NCI-H2196 treated with DMSO at 0.1 percent for 48 hours (cell line): ENCODE measurements around the gene BTBD9.
A peak's percentile ranks its signal among the peaks of the same experiment; 100 is the strongest.

Experiments
- DNase-seq: peaks from one replicate; lab custom pipeline; 2025; ENCODE audit not compliant: unreplicated experiment; lab: John Stamatoyannopoulos, UW

The BTBD9 gene

DNA sequence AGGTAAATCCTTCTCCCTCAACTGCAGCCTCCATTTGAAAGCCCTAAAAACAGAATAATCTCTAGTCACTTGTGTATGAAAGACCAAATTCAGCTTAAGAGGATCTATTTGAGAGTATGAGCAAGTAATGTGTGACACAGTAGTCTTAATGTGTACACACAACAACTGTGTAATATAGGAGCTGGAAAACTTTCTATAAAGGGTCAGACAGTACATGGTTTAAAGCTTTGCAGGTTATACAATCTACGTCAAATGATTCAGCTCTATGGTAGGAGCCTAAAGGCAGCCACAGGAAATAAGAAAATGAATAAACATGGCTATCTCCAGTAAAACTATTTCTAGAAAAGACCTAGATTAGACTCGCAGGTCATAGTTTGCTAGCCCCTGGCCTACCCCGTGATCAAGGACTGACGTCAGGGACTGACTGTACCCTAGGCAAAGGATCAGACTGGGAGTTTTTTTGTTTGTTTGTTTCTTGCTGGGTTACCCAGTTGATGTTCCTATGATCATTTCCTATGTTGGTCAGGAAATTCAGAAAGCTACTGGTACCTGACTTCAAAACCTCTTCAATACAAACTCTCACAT, 39.7 kb downstream of the BTBD9 start:
- no peak for DNase-seq

DNA sequence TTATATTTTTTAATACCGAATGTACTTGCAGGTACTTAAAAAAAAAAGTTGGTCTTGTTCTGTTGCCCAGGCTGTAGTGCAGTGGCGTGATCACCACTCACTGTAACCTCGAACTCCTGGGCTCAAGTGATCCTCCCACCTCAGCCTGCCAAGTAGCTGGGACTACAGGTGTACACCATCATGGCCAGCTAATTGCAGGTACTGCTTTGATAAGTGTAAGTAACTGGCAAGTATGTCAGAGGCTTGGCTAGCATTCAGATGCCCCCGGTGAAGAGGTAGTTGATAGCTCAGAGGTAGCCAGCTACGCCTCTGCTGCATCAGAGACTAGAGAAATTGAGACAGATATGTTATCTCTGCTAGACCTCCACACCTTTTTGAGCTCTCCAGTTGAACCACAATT, 40.5 kb downstream of the BTBD9 start:
- DNase-seq, result no peak

DNA sequence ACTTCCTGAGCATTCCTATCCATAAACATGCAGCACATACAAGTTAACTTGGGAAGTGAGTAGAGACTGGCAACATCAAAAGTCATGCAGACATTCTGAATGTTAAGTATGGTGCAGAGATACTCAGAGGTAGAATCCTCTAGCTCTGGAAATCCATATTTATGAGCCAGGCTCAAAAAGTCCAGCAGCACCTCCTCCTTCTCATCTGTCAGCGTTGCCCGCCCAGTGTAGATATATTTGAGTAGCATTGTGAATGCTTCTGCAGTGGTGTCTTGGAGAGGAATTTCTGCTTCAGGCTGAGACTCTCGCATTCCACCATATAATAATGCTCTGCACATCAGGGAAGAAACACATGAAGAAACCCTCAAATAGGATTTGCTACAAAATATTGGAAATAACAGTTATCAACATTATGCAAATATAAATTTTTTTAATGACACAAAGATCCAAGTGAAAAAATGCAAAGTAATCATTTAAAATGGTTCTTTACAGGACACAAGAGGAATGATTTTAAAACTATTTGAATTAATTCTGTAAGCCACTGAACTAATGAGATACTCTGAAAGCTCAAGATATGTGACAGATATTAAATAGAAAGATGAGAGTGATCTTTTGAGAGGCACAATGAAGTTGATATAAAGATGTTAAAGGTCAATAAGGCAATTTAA, 45.6 kb downstream of the BTBD9 start:
- no peak for DNase-seq

DNA sequence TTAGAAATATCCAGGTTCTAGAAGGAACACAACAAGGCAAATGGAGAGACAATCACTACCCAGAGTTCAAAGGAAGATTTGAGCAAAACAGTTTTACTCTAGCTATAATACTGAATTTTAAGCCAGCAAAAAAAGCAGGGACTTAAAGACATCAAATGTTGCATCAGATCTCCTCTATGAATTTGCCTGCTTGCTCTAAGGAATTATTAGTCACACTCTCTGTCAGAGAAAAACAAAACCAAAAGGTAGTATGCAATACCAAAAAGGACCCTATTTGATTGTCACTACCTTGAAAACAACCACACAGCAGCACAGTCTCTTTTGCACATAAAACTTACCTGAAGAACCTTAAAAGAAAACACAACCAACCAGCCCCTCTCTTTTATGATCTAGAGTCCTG, 46.3 kb downstream of the BTBD9 start:
- no peak for DNase-seq

DNA sequence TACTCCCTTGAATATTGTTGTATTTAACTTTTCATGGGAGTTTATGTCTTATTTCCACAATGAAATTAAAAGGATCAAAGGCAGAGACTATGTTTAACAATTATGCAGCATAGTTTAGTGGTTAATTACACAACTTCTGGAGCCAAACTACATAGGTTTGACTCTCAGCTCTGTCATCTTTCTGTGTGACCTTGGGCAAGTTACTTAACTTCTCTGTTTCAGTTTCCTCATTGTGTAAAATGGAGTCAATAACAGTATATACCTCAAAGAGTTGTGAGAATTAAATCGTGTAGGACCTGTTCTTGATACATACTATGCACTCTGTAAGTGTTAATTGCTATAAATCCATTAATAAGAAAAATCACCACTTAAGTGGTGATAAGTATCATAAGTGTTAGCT, 48.3 kb downstream of the BTBD9 start:
- DNase-seq, result no peak

DNA sequence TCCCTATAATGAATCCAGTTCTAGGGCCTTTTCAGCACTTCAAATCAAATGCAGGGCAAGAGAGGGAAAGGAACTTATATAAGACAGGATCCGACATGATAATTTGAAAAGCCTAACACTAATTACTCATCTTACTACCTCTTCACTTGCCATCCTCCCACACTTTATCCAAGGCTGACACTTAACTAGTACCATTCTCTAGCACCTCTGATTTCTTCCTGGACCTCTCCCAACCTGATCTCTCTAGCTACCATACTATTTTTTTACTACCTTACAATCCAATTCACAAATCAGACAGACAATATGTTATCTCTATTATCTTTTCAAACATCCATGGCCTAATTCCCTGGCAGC, 50.4 kb downstream of the BTBD9 start:
- DNase-seq, result no peak

DNA sequence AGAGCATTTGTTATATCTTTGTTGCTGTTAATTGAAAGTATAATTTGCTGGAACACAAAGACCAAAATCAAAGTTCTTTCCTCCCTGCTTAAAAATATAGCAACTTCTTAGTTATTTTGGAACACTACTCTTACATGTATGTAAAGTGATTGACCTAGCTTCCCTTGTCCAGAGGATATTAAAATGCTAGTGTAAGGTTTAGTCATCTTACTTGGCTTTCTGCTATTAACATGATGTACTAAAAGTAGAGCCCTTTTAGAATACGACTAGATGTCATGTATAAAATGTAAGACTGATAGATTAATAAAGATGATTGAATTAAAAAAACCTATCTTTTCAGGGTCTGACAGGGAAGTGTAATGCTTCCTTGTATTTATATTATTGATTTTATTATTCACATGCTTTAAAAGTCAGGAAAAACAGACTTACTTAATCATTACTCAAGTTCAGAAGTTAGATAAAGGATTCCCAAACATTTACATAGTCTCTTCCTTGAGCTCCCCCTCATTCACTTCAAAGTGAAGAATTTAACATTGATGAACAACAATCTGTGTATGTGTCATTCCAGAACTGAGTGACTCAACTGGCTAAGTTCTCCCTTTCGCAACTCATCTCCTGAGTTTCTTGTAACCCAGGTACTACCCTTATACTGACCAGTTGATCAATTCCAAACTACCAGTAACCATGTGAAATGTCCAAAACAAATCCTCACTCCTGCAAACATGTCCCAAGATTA, 50.9 kb downstream of the BTBD9 start:
- DNase-seq, result no peak

DNA sequence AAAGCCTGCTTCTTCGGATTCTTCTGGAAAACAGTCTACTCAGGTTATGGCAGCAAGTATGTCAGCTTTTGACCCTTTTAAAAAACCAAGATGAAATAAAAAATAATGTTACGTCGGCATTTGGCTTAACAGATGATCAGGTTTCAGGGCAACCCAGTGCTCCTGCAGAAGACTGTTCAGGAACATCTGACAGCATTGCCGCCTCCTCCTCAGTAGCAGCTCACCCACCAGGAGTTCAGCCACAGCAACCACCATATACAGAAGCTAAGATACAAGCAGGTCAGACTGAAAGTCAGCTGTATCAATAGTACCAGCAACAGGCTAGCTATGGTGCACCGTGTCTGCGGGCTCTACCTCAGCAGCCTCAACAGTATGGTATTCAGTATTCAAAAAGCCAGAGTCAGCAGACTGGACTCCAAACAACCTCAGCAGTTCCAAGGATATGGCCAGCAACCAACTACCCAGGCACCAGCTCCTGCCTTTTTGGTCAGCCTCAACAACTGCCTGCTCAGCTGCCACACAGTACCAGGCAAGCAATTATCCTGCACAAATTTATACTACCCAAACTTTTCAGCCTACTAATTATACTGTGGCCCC, 51.9 kb downstream of the BTBD9 start:
- DNase-seq, result no peak

DNA sequence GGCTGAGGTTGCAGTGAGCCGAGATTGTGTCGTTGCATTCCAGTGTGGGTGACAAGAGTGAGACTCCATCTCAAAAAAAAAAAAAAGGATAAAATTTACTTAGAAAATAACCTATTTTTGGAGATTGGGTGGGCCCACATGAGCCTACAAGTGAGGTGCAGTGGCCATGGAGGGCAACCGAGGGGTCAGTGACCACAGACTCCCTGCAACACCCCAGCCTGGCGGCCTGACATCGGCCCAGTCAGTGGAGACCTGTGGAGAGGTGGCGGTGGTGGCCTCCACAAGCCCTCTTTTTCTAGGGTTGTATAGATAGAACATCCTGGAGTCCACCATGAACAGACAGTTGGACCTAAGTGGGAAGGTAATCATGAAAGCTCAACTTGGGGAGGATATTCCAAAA, 52.7 kb downstream of the BTBD9 start:
- no peak for DNase-seq

DNA sequence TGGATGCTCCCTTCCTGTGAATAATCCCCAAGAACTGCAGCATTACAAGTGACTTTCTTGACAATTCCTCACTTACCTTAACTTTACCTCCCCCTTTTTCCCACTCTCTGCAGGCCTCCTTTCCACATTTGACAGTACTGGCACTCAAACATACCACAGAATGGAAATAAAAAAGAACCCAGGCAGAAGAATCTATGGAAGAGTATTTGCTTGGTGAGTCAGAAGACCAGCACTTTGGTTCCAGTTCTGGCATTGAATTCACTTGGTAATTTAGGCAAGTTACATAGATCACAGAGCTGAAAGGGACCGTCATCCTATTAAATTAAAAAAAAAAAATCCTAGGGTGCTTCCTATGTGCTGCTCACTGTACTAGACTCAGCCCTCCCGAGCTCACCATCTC, 55.0 kb downstream of the BTBD9 start:
- no peak for DNase-seq

DNA sequence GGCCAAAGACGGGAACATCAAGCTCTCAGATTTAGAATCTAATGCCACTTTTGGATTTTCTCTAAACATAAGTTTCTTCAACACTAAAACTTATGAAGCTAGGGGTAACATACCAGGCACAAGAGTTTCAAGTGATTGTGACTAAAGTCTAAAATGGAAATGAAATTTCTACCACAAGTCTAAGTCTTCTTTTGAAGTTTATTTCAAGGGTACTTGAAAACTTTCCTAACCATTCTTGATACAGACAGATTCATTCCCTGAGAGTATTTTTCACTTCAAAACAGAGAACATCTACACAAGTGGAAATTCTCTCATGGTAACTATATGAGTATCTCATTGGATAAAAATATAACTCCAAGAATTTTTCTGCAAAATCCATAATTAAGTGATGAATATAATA, 56.2 kb downstream of the BTBD9 start:
- no peak for DNase-seq

DNA sequence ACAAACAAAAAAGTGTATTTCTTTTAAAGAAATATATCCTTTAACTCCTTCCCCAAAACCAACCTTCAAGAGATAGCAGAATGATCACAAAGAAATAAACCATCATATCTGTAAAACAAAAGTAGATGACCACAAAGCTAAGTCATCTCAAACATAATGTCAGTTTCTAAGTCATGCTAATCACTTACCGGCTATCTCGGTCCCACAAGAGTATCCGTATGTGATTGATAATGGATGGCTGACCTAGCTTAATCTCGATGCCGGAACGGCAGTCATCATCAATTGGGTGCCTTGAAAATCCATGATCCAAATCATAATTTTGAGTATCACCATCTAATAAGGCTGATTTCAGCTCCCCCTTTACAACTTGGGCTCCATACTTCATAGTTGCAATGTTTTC, 59.7 kb downstream of the BTBD9 start:
- no peak for DNase-seq

DNA sequence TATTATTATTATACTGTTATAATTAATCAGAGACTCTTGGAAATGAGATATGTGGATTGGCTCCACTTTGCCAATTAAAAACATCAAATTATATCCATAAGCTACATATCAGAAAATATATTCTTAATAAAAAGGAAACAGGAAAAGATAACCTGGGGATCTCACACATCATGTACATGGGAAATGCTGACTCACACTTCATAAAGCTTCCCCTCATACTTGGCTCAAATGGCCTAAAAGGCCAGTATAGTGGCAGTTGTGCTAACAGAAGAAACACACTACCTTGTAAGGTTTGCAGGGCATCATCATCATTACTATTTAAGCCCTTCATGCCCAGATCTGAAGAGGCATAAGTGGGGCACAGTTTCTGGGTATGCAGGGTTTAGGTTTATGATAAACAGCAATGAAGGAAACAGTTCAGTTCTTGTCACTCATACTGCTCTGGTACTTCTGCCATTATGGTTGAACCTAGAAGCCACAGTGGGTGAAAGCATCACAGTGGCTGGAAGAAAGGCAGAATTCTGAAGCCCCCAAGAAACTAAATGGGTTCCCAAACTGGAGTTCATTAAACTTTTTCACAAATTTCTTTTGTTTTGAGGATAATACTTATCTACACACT, 60.6 kb downstream of the BTBD9 start:
- no peak for DNase-seq

DNA sequence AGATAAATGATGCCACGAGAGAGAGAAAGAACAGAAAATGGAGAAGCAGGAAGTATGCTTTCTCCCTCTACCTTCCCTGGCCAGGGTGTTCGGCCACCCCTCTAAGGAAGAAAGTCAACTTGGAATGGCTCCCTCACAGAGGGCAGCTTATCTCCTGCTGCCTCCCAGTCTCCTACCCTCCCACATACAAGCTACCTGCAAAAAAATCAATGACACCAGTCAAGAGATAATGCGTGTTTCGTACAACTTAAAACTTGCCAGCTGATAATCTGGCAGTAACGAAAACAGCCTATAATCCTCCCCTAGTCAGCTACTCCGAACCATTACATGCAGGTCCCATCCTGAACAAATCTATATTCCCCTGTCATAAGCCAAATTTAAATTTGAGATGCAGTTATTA, 61.7 kb downstream of the BTBD9 start:
- DNase-seq, result no peak

DNA sequence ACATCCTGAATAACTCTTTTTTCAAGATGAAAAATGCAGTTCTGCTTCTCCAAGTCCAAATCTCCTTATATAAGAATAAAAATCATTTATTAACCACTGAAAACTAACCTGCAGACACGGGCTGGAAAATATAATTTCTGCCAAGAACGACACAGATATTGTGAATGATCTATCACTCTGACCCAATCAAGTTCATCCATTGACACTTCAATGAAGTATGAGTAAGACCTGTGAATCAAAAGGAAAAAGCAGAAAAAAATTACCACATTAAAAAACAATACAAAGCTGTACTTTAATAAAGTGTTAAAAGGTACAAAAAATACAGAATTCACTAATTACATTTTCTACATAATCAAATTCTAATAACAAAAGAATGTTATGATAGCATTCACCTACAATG, 62.2 kb downstream of the BTBD9 start:
- no peak for DNase-seq

DNA sequence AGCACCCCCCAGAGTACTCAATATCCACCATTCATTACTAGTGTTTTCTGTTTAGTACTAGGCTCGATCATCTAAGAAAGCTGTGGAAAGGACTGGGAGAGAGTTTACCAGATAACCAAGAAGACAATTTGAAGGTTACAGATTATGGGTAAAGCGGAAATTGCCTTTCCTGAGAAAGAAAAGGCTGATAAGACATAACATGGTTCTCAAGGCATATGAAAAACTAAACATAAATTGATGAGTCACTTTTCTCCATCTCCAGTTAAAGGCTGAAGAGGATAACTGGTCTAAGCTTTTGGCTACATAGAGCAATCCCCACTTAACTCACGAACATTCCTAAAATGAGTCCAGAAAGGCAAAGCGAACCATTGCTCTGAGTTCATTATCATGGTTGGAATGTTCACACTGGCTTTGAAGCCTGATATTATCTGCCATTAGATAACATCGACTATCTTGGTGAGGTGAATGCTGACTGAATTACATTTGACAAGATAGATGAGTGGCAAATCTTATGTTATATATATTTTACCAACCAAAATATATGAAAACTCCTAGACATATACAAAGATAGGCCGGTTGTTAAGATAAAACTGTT, 65.8 kb downstream of the BTBD9 start:
- no peak for DNase-seq

DNA sequence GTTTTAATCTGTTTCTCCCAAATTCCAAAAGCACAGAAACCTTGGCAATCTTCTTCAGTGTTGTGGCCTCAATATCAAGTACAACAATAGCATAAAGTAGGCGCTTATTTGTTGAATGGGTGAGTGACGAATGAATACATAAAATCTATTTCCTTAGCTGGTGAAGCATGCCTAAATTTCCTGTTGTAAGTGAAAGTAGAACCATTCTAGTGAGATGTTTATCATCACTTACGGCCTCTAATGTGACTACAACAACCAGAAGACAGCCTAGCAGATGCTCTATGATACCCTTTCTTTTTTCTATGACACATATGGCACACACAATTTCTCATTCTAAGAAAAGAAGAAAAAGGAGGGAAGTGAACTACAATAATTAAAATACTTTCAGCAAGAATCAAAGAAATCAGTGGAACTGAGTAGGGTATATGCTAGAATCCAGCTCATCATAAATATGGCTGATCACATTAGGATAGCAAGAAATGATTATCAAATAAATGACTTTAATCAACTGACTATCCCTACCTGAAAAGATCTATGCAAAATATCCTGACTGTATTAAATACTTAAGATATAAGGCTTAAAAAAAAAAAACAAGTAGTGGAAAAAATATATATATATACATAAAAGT, 67.4 kb downstream of the BTBD9 start:
- no peak for DNase-seq

DNA sequence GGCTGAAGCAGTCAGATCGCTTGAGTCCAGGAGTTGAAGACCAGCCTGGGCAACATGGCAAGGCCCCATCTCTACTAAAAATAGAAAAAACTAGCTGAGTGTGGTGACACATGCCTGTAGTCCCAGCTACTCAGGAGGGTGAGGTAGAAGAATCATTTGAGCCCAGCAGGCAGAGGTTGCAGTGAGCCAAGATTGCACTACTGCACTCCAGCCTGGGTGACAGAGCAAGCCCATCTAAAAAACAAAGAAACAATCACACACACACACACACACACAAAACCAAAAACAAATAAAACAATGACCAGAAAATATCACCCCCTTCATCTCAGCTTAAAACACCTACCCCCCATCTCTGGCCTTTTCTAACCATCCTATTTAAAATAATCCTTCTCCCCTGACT, 68.0 kb downstream of the BTBD9 start:
- DNase-seq, result no peak

DNA sequence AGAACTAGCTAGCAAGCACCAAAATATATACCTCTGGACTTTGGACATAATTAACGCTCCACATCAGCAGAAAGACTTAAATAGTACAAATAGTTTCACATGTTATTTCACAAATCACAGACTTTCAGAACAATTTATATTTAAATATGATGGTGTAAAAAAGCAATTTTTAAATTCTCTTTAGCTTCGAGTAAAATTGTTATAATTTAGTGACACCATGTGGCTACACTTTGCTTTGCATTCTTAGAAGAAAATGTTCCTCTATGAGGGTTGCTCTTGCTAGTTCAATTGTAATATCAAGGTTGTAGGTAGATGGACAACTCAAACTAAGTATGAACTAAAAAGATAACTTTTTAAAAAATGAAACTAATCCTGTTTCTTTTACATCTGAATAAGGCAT, 69.0 kb downstream of the BTBD9 start:
- DNase-seq, result peak; percentile 8

DNA sequence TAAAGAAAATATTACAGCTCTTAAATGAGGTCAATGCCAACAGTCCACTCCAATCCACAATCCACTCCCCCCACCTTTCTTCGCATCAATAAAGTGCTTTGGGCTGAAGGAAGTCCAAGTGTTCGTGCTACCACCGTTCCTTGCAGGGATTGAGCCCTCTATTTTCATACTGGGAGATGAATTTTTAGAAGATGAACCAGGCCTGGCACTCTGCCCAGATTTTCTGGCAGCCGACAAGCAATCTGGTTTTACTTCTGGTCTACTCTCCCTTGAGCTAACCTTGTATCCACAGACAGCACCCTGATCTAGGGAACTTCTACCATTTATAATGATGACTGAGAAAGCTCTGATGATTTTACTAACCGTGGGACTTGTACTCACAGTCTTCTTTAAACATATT, 72.3 kb downstream of the BTBD9 start:
- no peak for DNase-seq
